ENCODE results near the gene DCAF8.

GRCh38 chr1:160277330-160277729 lies 15.0 kb upstream of the DCAF8 start:
- TF ChIP-seq EZH2 (IDR thresholded peaks at IDR 0.05; ENCODE audit: borderline replicate concordance, insufficient read depth, low read depth, low read length, poor library complexity, severe bottlenecking), result no peak
- TF ChIP-seq, protein P1, sequence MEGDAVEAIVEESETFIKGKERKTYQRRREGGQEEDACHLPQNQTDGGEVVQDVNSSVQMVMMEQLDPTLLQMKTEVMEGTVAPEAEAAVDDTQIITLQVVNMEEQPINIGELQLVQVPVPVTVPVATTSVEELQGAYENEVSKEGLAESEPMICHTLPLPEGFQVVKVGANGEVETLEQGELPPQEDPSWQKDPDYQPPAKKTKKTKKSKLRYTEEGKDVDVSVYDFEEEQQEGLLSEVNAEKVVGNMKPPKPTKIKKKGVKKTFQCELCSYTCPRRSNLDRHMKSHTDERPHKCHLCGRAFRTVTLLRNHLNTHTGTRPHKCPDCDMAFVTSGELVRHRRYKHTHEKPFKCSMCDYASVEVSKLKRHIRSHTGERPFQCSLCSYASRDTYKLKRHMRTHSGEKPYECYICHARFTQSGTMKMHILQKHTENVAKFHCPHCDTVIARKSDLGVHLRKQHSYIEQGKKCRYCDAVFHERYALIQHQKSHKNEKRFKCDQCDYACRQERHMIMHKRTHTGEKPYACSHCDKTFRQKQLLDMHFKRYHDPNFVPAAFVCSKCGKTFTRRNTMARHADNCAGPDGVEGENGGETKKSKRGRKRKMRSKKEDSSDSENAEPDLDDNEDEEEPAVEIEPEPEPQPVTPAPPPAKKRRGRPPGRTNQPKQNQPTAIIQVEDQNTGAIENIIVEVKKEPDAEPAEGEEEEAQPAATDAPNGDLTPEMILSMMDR (IDR thresholded peaks at IDR 0.05), result no peak
